ENCODE measurements around the gene PTBP1.
A peak's percentile ranks its signal among the peaks of the same experiment; 100 is the strongest.

- peak; percentile 12 for TF ChIP-seq POLR2AphosphoS5 (IDR thresholded peaks at IDR 0.05)
- TF ChIP-seq, protein P1, sequence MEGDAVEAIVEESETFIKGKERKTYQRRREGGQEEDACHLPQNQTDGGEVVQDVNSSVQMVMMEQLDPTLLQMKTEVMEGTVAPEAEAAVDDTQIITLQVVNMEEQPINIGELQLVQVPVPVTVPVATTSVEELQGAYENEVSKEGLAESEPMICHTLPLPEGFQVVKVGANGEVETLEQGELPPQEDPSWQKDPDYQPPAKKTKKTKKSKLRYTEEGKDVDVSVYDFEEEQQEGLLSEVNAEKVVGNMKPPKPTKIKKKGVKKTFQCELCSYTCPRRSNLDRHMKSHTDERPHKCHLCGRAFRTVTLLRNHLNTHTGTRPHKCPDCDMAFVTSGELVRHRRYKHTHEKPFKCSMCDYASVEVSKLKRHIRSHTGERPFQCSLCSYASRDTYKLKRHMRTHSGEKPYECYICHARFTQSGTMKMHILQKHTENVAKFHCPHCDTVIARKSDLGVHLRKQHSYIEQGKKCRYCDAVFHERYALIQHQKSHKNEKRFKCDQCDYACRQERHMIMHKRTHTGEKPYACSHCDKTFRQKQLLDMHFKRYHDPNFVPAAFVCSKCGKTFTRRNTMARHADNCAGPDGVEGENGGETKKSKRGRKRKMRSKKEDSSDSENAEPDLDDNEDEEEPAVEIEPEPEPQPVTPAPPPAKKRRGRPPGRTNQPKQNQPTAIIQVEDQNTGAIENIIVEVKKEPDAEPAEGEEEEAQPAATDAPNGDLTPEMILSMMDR (IDR thresholded peaks at IDR 0.05; ENCODE audit: poor library complexity, severe bottlenecking), result no peak
- TF ChIP-seq RAD21 (conservative IDR thresholded peaks at IDR 0.05), result no peak
- no peak for TF ChIP-seq TAF1 (IDR thresholded peaks at IDR 0.05; ENCODE audit: low read depth)
- TF ChIP-seq, protein P2, sequence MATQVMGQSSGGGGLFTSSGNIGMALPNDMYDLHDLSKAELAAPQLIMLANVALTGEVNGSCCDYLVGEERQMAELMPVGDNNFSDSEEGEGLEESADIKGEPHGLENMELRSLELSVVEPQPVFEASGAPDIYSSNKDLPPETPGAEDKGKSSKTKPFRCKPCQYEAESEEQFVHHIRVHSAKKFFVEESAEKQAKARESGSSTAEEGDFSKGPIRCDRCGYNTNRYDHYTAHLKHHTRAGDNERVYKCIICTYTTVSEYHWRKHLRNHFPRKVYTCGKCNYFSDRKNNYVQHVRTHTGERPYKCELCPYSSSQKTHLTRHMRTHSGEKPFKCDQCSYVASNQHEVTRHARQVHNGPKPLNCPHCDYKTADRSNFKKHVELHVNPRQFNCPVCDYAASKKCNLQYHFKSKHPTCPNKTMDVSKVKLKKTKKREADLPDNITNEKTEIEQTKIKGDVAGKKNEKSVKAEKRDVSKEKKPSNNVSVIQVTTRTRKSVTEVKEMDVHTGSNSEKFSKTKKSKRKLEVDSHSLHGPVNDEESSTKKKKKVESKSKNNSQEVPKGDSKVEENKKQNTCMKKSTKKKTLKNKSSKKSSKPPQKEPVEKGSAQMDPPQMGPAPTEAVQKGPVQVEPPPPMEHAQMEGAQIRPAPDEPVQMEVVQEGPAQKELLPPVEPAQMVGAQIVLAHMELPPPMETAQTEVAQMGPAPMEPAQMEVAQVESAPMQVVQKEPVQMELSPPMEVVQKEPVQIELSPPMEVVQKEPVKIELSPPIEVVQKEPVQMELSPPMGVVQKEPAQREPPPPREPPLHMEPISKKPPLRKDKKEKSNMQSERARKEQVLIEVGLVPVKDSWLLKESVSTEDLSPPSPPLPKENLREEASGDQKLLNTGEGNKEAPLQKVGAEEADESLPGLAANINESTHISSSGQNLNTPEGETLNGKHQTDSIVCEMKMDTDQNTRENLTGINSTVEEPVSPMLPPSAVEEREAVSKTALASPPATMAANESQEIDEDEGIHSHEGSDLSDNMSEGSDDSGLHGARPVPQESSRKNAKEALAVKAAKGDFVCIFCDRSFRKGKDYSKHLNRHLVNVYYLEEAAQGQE (IDR thresholded peaks at IDR 0.05; ENCODE audit: borderline replicate concordance), result no peak
- no peak for TF ChIP-seq EP300 (conservative IDR thresholded peaks at IDR 0.05; ENCODE audit: poor library complexity, severe bottlenecking)
Observed at GRCh38 chr19:812049-812746, 14.9 kb downstream of the PTBP1 start.
